Keratinocyte (primary cell): Measurements from ENCODE around the gene PACS2. TPM values are rescaled to one million over a fixed set of nuclear protein-coding genes. Genes with fewer than 3 reads are reported as not detected.
A peak's percentile ranks its signal among the peaks of the same experiment; 100 is the strongest.

Experiments
- DNase-seq: peaks from one replicate; pipeline ENCODE4 v3.0.0-alpha.2; 2011; ENCODE audit warnings: low read depth, missing footprints, low spot score
- FAIRE-seq: peaks from 2 replicates; lab custom pipeline; 2011; peaks lifted over from hg19 to GRCh38; lab: Jason Lieb, UNC
- H2AFZ ChIP-seq: 2 replicates; pipeline ENCODE4 v1.6.0; 2012; ENCODE audit warnings: low read length, control low read depth, inconsistent platforms; ENCODE audit not compliant: control insufficient read depth
- H3K27ac ChIP-seq: 2 replicates; pipeline ENCODE4 v1.5.1; 2011; ENCODE audit warnings: low read length; ENCODE audit not compliant: control insufficient read depth, insufficient read depth
- H3K27me3 ChIP-seq: 3 replicates; pipeline ENCODE4 v1.6.0; 2011; ENCODE audit warnings: low read length; ENCODE audit not compliant: control insufficient read depth, insufficient read depth; ENCODE audit errors: extremely low read depth
- H3K36me3 ChIP-seq, 2 experiments: 2 replicates in 1 of 2; 3 replicates in 1 of 2; pipeline ENCODE4 v1.5.1; 2011; ENCODE audit warnings: low read length in 2 of 2, mild to moderate bottlenecking in 1 of 2; ENCODE audit not compliant: control insufficient read depth in 2 of 2, insufficient read depth in 2 of 2; ENCODE audit errors: extremely low read depth in 1 of 2
- H3K4me1 ChIP-seq: 3 replicates; pipeline ENCODE4 v1.5.1; 2011; ENCODE audit warnings: low read length; ENCODE audit not compliant: control insufficient read depth, insufficient read depth; ENCODE audit errors: extremely low read depth
- H3K4me2 ChIP-seq: 3 replicates; pipeline ENCODE4 v1.6.0; 2011; ENCODE audit warnings: low read depth, low read length; ENCODE audit not compliant: control insufficient read depth, insufficient read depth; ENCODE audit errors: extremely low read depth
- H3K4me3 ChIP-seq, 3 experiments: fragments of 200-600 bp in 1 of 3; sonication (generic) in 1 of 3; 2 replicates in 2 of 3; 3 replicates in 1 of 3; pipeline ENCODE4 v1.5.1; 2011 to 2016; ENCODE audit warnings: low read length in 3 of 3, mild to moderate bottlenecking in 3 of 3, control low read depth in 2 of 3, inconsistent platforms in 1 of 3, low read depth in 1 of 3, mixed read lengths in 1 of 3, mixed run types in 1 of 3, moderate library complexity in 1 of 3; ENCODE audit not compliant: control insufficient read depth in 2 of 3, insufficient read depth in 2 of 3; ENCODE audit errors: extremely low read depth in 1 of 3
- H3K79me2 ChIP-seq: 2 replicates; pipeline ENCODE4 v1.6.0; 2012; ENCODE audit warnings: low read length; ENCODE audit not compliant: control insufficient read depth, insufficient read depth
- H3K9ac ChIP-seq: 3 replicates; pipeline ENCODE4 v1.6.0; 2011; ENCODE audit warnings: low read length; ENCODE audit not compliant: control insufficient read depth, insufficient read depth; ENCODE audit errors: extremely low read depth
- H3K9me1 ChIP-seq: 3 replicates; pipeline ENCODE4 v1.6.0; 2011; ENCODE audit warnings: low read length; ENCODE audit not compliant: control insufficient read depth, insufficient read depth; ENCODE audit errors: extremely low read depth
- H3K9me3 ChIP-seq: 2 replicates; pipeline ENCODE4 v1.5.1; 2012; ENCODE audit warnings: low read depth, low read length; ENCODE audit not compliant: control insufficient read depth
- H4K20me1 ChIP-seq: 3 replicates; pipeline ENCODE4 v1.6.0; 2011; ENCODE audit warnings: low read length; ENCODE audit not compliant: control insufficient read depth, insufficient read depth; ENCODE audit errors: extremely low read depth
- EZH2 ChIP-seq: IDR thresholded peaks from one replicate; pipeline ENCODE4 v1.6.1; 2012; ENCODE audit warnings: inconsistent platforms, mild to moderate bottlenecking, low read length, moderate library complexity
- dilution Hi-C: fragments of 300-500 bp; cut with MboI; formaldehyde crosslinking; loops from one replicate; pipeline ENCODE4 v1.7.0; 2020; ENCODE audit warnings: low sequenced_read_pairs; ENCODE audit not compliant: extremely low pct_ligation_motif_present
- polyA plus RNA-seq, 5 experiments: library from polyadenylated mRNA; depleted of rRNA in 3 of 5; stranded (reverse) in 3 of 5; stranded (forward) in 1 of 5; unstranded in 1 of 5; fragments of >200 nt; gene quantifications; 1 replicate in 1 of 5; 2 replicates in 3 of 5; 3 replicates in 1 of 5; pipeline versions ENCODE4 v1.2.1 to v1.2.3, GENCODE V29; 2011 to 2012; ENCODE audit warnings: missing spikeins in 2 of 5, low read depth in 1 of 5, low replicate concordance in 1 of 5
- TF ChIP-seq, protein P1 (sequence below), 3 experiments: IDR thresholded peaks in 1 of 3; conservative IDR thresholded peaks in 1 of 3; optimal IDR thresholded peaks in 1 of 3; 2 replicates in 2 of 3; 3 replicates in 1 of 3; pipeline versions ENCODE3 to v1.5.1; 2011; ENCODE audit warnings: low read length in 3 of 3, mild to moderate bottlenecking in 3 of 3, moderate library complexity in 2 of 3, control low read depth in 1 of 3, inconsistent platforms in 1 of 3; ENCODE audit not compliant: insufficient read depth in 2 of 3; ENCODE audit errors: extremely low read depth in 1 of 3

PACS2 gene
- polyA plus RNA-seq, 1 donor (not counting 4 experiments of a cell fraction or from before 2014, with no cell fraction given) = 11.8 TPM

DNA sequence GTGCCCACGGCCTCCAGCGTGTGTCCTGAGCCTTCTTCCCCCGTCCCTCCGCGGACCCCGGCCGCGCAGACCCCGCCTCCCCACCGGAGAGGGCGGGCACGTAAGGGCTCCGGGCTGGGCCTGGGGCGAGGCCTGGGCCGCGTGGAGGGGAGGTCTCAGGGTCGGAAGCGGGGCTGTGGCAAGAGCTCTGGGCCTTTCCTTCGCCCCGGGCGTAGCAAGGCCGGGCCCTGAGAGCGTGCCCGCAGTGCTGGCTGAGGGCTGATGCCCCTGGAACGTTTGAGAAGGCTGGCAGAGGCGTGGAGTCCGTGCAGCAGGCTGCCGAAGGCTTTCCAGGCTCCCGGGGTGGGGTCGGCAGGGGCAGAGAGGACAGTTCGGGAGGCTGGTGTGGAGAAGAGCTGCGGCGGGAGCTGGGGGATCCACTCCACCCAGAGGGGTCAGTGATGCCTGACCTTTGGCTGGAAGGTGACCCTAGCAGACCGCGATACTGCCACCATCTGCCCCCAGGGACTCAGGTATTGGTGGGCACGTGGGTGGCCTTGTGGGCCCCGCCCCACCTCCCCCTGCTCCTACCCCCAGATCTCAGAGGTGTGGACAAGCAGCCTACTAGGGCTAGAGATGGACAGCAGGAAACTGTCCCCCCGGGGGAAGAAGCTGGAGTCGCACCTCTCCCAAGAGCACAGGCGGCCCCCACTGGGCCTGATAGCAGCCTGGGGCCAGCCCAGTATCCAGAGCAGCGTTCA lies 84.3 kb downstream of the PACS2 start:
- H3K9me1 ChIP-seq = no peaks in the 10 kb centered on the region
- H4K20me1 ChIP-seq = no peaks in the 10 kb centered on the region
- H3K27ac ChIP-seq = no peak overlapping the region
- DNase-seq (no peak), FAIRE-seq (no peak)
- peak overlapping the region; percentile 37 for H2AFZ ChIP-seq
- peaks cover 2 to 5% of the 10 kb centered on the region in 2 experiments for H3K36me3 ChIP-seq
- TF ChIP-seq EZH2 = no peak
- TF ChIP-seq, protein P1, sequence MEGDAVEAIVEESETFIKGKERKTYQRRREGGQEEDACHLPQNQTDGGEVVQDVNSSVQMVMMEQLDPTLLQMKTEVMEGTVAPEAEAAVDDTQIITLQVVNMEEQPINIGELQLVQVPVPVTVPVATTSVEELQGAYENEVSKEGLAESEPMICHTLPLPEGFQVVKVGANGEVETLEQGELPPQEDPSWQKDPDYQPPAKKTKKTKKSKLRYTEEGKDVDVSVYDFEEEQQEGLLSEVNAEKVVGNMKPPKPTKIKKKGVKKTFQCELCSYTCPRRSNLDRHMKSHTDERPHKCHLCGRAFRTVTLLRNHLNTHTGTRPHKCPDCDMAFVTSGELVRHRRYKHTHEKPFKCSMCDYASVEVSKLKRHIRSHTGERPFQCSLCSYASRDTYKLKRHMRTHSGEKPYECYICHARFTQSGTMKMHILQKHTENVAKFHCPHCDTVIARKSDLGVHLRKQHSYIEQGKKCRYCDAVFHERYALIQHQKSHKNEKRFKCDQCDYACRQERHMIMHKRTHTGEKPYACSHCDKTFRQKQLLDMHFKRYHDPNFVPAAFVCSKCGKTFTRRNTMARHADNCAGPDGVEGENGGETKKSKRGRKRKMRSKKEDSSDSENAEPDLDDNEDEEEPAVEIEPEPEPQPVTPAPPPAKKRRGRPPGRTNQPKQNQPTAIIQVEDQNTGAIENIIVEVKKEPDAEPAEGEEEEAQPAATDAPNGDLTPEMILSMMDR (optimal IDR thresholded peaks at IDR 0.05 in 1 of 3, IDR thresholded peaks at IDR 0.05 in 1 of 3, conservative IDR thresholded peaks at IDR 0.05 in 1 of 3; ENCODE audit: extremely low read depth in 1 of 3, insufficient read depth in 2 of 3, low read length in 3 of 3) = no peak
- peak overlapping the region; percentile 86 for H3K4me2 ChIP-seq
- H3K4me3 ChIP-seq = peak overlapping the region; percentile 73 to 83 (median 75)
- dilution Hi-C loops = no loop called here
- H3K4me1 ChIP-seq = no peaks in the 10 kb centered on the region
- H3K27me3 ChIP-seq = no peaks in the 10 kb centered on the region
- H3K79me2 ChIP-seq = peaks cover 5% of the 10 kb centered on the region
- peak overlapping the region; percentile 72 for H3K9ac ChIP-seq
- H3K9me3 ChIP-seq = no peaks in the 10 kb centered on the region

DNA sequence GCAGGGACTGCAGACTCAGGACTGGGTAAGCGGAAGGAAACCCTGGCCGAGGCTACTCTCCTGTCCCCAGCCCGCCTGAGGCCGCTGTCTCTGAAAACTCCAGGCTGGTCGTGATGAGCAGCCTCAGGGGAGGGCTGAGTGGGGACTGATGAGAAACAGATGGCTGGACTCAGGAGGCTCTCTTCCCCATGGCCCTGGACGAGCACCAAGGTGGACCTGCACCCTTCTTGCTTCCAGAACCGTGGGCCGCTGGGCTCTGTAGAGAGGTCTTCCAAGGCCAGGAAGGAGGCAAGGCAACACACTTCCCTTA lies 84.9 kb downstream of the PACS2 start:
- Histone ChIP-seq H3K9me1 (no peaks in the 10 kb centered on the region), H3K27ac (no peak overlapping the region), H3K9me3 (no peaks in the 10 kb centered on the region), H3K79me2 (peaks cover 5% of the 10 kb centered on the region), H3K4me2 (peak overlapping the region; percentile 86), H3K4me1 (no peaks in the 10 kb centered on the region), H2AFZ (no peak overlapping the region), H3K27me3 (no peaks in the 10 kb centered on the region), H3K36me3 (peaks cover 2 to 5% of the 10 kb centered on the region in 2 experiments), H3K4me3 (peak overlapping the region in 2 of 3 experiments; percentile 73 to 75), H4K20me1 (no peaks in the 10 kb centered on the region), H3K9ac (no peak overlapping the region)
- DNase-seq = no peak
- dilution Hi-C loops = no loop called here
- no peak for FAIRE-seq
- TF ChIP-seq, protein P1 (optimal IDR thresholded peaks at IDR 0.05 in 1 of 3, IDR thresholded peaks at IDR 0.05 in 1 of 3, conservative IDR thresholded peaks at IDR 0.05 in 1 of 3; ENCODE audit: extremely low read depth in 1 of 3, insufficient read depth in 2 of 3, low read length in 3 of 3) = no peak
- no peak for TF ChIP-seq EZH2
